PC-9 (cell line): ENCODE measurements around the gene ACTN3. TPM values are rescaled to one million over a fixed set of nuclear protein-coding genes. Genes with fewer than 3 reads are reported as not detected.

Source experiments
- BruUV-seq: library from RNA; stranded (reverse); fragments of 400-500 nt; replicated peaks from 2 replicates; lab custom pipeline; 2021; lab: Mats Ljungman, UMichigan
- CTCF ChIA-PET: fragments of 300-600 bp; sonication (Branson Sonifier 250); formaldehyde crosslinking; loops from one replicate; lab custom pipeline; 2022; ENCODE audit warnings: antibody characterized with exemption; lab: Charles Lee
- POLR2A ChIA-PET: fragments of 300-600 bp; sonication (Branson Sonifier 250); formaldehyde crosslinking; loops from one replicate; lab custom pipeline; 2022; ENCODE audit warnings: antibody characterized with exemption; ENCODE audit not compliant: unreplicated experiment; lab: Charles Lee
- DNase-seq, 2 experiments: peaks; one replicate each; pipeline versions ENCODE4 v3.0.0 to v3.0.0-alpha.2; 2015 to 2022; ENCODE audit warnings: mixed read lengths in 1 of 2
- H2AFZ ChIP-seq: fragments of 200-600 bp; sonication (generic); 2 replicates; pipeline ENCODE4 v1.8.1; 2017; ENCODE audit warnings: antibody characterized with exemption
- H3F3A ChIP-seq: fragments of 200-600 bp; sonication (generic); 2 replicates; pipeline ENCODE4 v1.8.1; 2017; ENCODE audit warnings: antibody characterized with exemption, mild to moderate bottlenecking, low read depth; ENCODE audit not compliant: insufficient read depth
- H3K27ac ChIP-seq: fragments of 200-600 bp; sonication (generic); 2 replicates; pipeline ENCODE4 v1.6.1; 2016; ENCODE audit warnings: mixed run types
- H3K27me3 ChIP-seq: fragments of 200-600 bp; sonication (generic); 2 replicates; pipeline ENCODE4 v1.6.1; 2016; ENCODE audit warnings: low read depth, mixed run types; ENCODE audit not compliant: insufficient read depth
- H3K36me3 ChIP-seq: fragments of 200-600 bp; sonication (generic); 2 replicates; pipeline ENCODE4 v1.6.1; 2016; ENCODE audit warnings: low read depth, mixed run types
- H3K4me1 ChIP-seq: fragments of 200-600 bp; sonication (generic); replicated peaks from 2 replicates; pipeline ENCODE4 v1.6.1; 2016; ENCODE audit warnings: mixed run types; ENCODE audit not compliant: insufficient read depth
- H3K4me2 ChIP-seq: fragments of 200-600 bp; sonication (generic); 2 replicates; pipeline ENCODE4 v1.6.1; 2017; ENCODE audit warnings: mixed run types
- H3K4me3 ChIP-seq: fragments of 200-600 bp; sonication (generic); 2 replicates; pipeline ENCODE4 v1.6.1; 2016; ENCODE audit warnings: mixed run types
- H3K79me2 ChIP-seq: fragments of 200-600 bp; sonication (generic); 2 replicates; pipeline ENCODE4 v1.6.1; 2017; ENCODE audit warnings: low read depth, mixed run types
- H3K9me2 ChIP-seq: fragments of 200-600 bp; sonication (generic); 2 replicates; pipeline ENCODE4 v1.8.1; 2017; ENCODE audit warnings: mild to moderate bottlenecking; ENCODE audit not compliant: insufficient read depth
- H3K9me3 ChIP-seq: fragments of 200-600 bp; sonication (generic); 2 replicates; pipeline ENCODE4 v1.8.1; 2016; ENCODE audit warnings: low read depth; ENCODE audit not compliant: insufficient read depth
- H4K20me1 ChIP-seq: fragments of 200-600 bp; sonication (generic); 2 replicates; pipeline ENCODE4 v1.8.1; 2017; ENCODE audit not compliant: insufficient read depth
- CTCF ChIP-seq: fragments of 200-600 bp; sonication (generic); conservative IDR thresholded peaks from 2 replicates; pipeline ENCODE4 v1.6.1; 2017; ENCODE audit warnings: mixed run types, antibody characterized with exemption, mild to moderate bottlenecking, moderate library complexity
- EZH2 ChIP-seq: fragments of 200-600 bp; sonication (generic); IDR thresholded peaks from 2 replicates; pipeline ENCODE4 v1.8.0; 2017; ENCODE audit warnings: antibody characterized with exemption, low read depth
- intact Hi-C: fragments of 100-400 bp; cut with micrococcal nuclease; formaldehyde crosslinking; loops from one replicate; pipeline ENCODE4 v1.10.0; 2022; ENCODE audit not compliant: unreplicated experiment
- total RNA-seq: library from RNA; stranded (reverse); gene quantifications from 2 replicates; pipeline ENCODE4 v1.2.3, GENCODE V29; 2021

ACTN3 gene
- total RNA-seq, 1 experiment from 2014 or later: not detected

- TF ChIP-seq EZH2: no peak
- no peak for TF ChIP-seq CTCF
- POLR2A ChIA-PET: interaction anchor here (0.7 kb wide), 1 partner anchor 12 kb away, joined by 3 read pairs; no protein-coding TSS in a partner anchor
- no peak overlapping the region for H3K27ac ChIP-seq
- H3K27me3 ChIP-seq: no peaks in the 10 kb centered on the region
- CTCF ChIA-PET: interaction anchor here (0.6 kb wide), 1 partner anchor 119 kb away, joined by 5 read pairs; no protein-coding TSS in a partner anchor
- H3K4me2 ChIP-seq: no peak overlapping the region
- H3F3A ChIP-seq: no peaks in the 10 kb centered on the region
- no peaks in the 10 kb centered on the region for H4K20me1 ChIP-seq
- no peak overlapping the region for H3K4me3 ChIP-seq
- BruUV-seq: no TSS peak
- intact Hi-C loops: no loop called here
- no peak for DNase-seq
- peaks cover 4% of the 10 kb centered on the region; the same call in 1 of the 2 replicates for H3K4me1 ChIP-seq
- no peaks in the 10 kb centered on the region for H3K9me3 ChIP-seq
- no peak overlapping the region for H2AFZ ChIP-seq
- no peaks in the 10 kb centered on the region for H3K9me2 ChIP-seq
- H3K36me3 ChIP-seq: no peaks in the 10 kb centered on the region
- H3K79me2 ChIP-seq: no peaks in the 10 kb centered on the region
Observed at GRCh38 chr11:66505276-66505816, 41.4 kb upstream of the ACTN3 start.

- no peak overlapping the region for H2AFZ ChIP-seq
- ChIA-PET CTCF (no interaction called here), POLR2A (interaction anchor here (0.5 kb wide), 1 partner anchor 107 kb away, joined by 11 read pairs; the partner anchor contains the start of gene RBM14)
- H3K4me3 ChIP-seq: no peak overlapping the region
- no peak for TF ChIP-seq EZH2
- TF ChIP-seq CTCF: no peak
- no peaks in the 10 kb centered on the region for H4K20me1 ChIP-seq
- peaks cover 3% of the 10 kb centered on the region; the same call in 1 of the 2 replicates for H3F3A ChIP-seq
- 0 out of 2 replicates have a peak, but pooled peaks cover 8% of the 10 kb centered on the region for H3K36me3 ChIP-seq
- H3K27ac ChIP-seq: no peak overlapping the region
- peaks cover 18% of the 10 kb centered on the region for H3K79me2 ChIP-seq
- intact Hi-C loops: no loop called here
- BruUV-seq: no TSS peak
- H3K9me3 ChIP-seq: no peaks in the 10 kb centered on the region
- H3K4me1 ChIP-seq: peaks cover 11% of the 10 kb centered on the region
- DNase-seq: no peak
- no peaks in the 10 kb centered on the region for H3K9me2 ChIP-seq
- H3K4me2 ChIP-seq: no peak overlapping the region
- H3K27me3 ChIP-seq: no peaks in the 10 kb centered on the region
Observed at GRCh38 chr11:66509131-66509561, 37.6 kb upstream of the ACTN3 start.

GRCh38 chr11:66510271-66510989 lies 36.3 kb upstream of the ACTN3 start, which contains the start of gene BBS1:
Gene BBS1, plus strand, starts transcription at chr11:66510635. Its CDS starts 25 bp downstream, at chr11:66510660.
- no TSS peak for BruUV-seq
- ChIA-PET CTCF (interaction anchor here (0.6 to 1.1 kb wide), 2 partner anchors 96 to 168 kb away, joined by 3 to 16 read pairs; partner anchors contain the start of gene RBM4B), POLR2A (interaction anchor here (0.6 kb wide), 2 partner anchors 19 to 31 kb away, joined by 3 to 4 read pairs; no protein-coding TSS in a partner anchor)
- peaks cover 3% of the 10 kb centered on the region; the same call in 1 of the 2 replicates for H3F3A ChIP-seq
- H3K79me2 ChIP-seq: peaks cover 18% of the 10 kb centered on the region
- peaks cover 8% of the 10 kb centered on the region; the same call in 1 of the 2 replicates for H3K36me3 ChIP-seq
- no peaks in the 10 kb centered on the region for H3K9me2 ChIP-seq
- H3K4me3 ChIP-seq: peak within 1 kb of the TSS; percentile 93
- TF ChIP-seq EZH2 (no peak), CTCF (no peak)
- H4K20me1 ChIP-seq: no peaks in the 10 kb centered on the region
- no peak within 1 kb of the TSS for H3K27ac ChIP-seq
- H3K9me3 ChIP-seq: no peaks in the 10 kb centered on the region
- H3K4me1 ChIP-seq: peaks cover 11% of the 10 kb centered on the region
- intact Hi-C loops: loop anchor here (1.0 kb wide), 1 partner anchor 30 kb away; the partner anchor contains the start of gene DPP3
- H3K27me3 ChIP-seq: no peaks in the 10 kb centered on the region
- peak within 1 kb of the TSS; percentile 96 for H2AFZ ChIP-seq
- peak within 1 kb of the TSS; percentile 98 for H3K4me2 ChIP-seq
- peak; percentile 71 to 79 for DNase-seq
